A549 (cell line): ENCODE data around the gene TCTN1.

ENCODE experiments used
- CEBPB ChIP-seq, 2 experiments: fragments of >200 bp in 1 of 2; sonication (Bioruptor Twin) in 1 of 2; formaldehyde crosslinking in 1 of 2; IDR thresholded peaks; 2 replicates each; pipeline ENCODE4 v1.6.1; 2012 to 2016
- CHD2 ChIP-seq: fragments of 150-350 bp; IDR thresholded peaks from 2 replicates; pipeline ENCODE4 v1.6.1; 2014; ENCODE audit warnings: low read length; ENCODE audit not compliant: partially characterized antibody
- EHMT2 ChIP-seq: fragments of 200-600 bp; sonication (generic); IDR thresholded peaks from 2 replicates; pipeline ENCODE4 v1.6.1; 2016; ENCODE audit warnings: antibody characterized with exemption, low read depth, mild to moderate bottlenecking, moderate library complexity
- POLR2A ChIP-seq: IDR thresholded peaks from 2 replicates; pipeline ENCODE4 v1.6.1; 2012; ENCODE audit warnings: mild to moderate bottlenecking, low read length
- POLR2AphosphoS2 ChIP-seq: conservative IDR thresholded peaks from 2 replicates; pipeline ENCODE4 v1.6.1; 2012; ENCODE audit warnings: low read length, improper control_type of control experiment, inconsistent platforms
- RAD21 ChIP-seq, 2 experiments: fragments of >200 bp in 1 of 2; sonication (Bioruptor Twin) in 1 of 2; formaldehyde crosslinking in 1 of 2; IDR thresholded peaks in 1 of 2; conservative IDR thresholded peaks in 1 of 2; 2 replicates in 1 of 2; 3 replicates in 1 of 2; pipeline ENCODE4 v1.6.1; 2012 to 2018; ENCODE audit warnings: inconsistent platforms in 1 of 2
- RFX5 ChIP-seq: fragments of 450-650 bp; IDR thresholded peaks from 2 replicates; pipeline ENCODE4 v1.7.1; 2014; ENCODE audit warnings: antibody characterized with exemption, mild to moderate bottlenecking, moderate library complexity
- TF ChIP-seq, protein P1 (sequence below): fragments of >200 bp; sonication (Bioruptor Twin); formaldehyde crosslinking; IDR thresholded peaks from 3 replicates; pipeline ENCODE4 v1.5.1; 2016
- TF ChIP-seq, protein P2 (sequence below): IDR thresholded peaks from 2 replicates; pipeline ENCODE4 v1.6.1; 2012
- TF ChIP-seq, protein P3 (sequence below): fragments of >200 bp; sonication (Bioruptor Twin); formaldehyde crosslinking; IDR thresholded peaks from 3 replicates; pipeline ENCODE4 v1.6.1; 2016

- no peak for TF ChIP-seq POLR2AphosphoS2
- TF ChIP-seq, protein P1, sequence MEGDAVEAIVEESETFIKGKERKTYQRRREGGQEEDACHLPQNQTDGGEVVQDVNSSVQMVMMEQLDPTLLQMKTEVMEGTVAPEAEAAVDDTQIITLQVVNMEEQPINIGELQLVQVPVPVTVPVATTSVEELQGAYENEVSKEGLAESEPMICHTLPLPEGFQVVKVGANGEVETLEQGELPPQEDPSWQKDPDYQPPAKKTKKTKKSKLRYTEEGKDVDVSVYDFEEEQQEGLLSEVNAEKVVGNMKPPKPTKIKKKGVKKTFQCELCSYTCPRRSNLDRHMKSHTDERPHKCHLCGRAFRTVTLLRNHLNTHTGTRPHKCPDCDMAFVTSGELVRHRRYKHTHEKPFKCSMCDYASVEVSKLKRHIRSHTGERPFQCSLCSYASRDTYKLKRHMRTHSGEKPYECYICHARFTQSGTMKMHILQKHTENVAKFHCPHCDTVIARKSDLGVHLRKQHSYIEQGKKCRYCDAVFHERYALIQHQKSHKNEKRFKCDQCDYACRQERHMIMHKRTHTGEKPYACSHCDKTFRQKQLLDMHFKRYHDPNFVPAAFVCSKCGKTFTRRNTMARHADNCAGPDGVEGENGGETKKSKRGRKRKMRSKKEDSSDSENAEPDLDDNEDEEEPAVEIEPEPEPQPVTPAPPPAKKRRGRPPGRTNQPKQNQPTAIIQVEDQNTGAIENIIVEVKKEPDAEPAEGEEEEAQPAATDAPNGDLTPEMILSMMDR: no peak
- TF ChIP-seq CHD2: no peak
- TF ChIP-seq EHMT2: no peak
- no peak for TF ChIP-seq RFX5
- TF ChIP-seq CEBPB (IDR thresholded peaks at IDR 0.05): no peak
- no peak for TF ChIP-seq RAD21 (conservative IDR thresholded peaks at IDR 0.05 in 1 of 2, IDR thresholded peaks at IDR 0.05 in 1 of 2)
- TF ChIP-seq, protein P2, sequence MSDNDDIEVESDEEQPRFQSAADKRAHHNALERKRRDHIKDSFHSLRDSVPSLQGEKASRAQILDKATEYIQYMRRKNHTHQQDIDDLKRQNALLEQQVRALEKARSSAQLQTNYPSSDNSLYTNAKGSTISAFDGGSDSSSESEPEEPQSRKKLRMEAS: no peak
- TF ChIP-seq, protein P3, sequence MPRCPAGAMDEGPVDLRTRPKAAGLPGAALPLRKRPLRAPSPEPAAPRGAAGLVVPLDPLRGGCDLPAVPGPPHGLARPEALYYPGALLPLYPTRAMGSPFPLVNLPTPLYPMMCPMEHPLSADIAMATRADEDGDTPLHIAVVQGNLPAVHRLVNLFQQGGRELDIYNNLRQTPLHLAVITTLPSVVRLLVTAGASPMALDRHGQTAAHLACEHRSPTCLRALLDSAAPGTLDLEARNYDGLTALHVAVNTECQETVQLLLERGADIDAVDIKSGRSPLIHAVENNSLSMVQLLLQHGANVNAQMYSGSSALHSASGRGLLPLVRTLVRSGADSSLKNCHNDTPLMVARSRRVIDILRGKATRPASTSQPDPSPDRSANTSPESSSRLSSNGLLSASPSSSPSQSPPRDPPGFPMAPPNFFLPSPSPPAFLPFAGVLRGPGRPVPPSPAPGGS: no peak
- TF ChIP-seq POLR2A: no peak
These were observed 74.7 kb downstream of the TCTN1 start, which contains the start of gene HVCN1 for GRCh38 chr12:110688446-110689280.
